Astrocyte (in vitro differentiated cells and primary cell): ENCODE results near the gene SCN2B. TPM values are rescaled to one million over a fixed set of nuclear protein-coding genes. Genes with fewer than 3 reads are reported as not detected.

Experiments
- DNase-seq: peaks from one replicate; pipeline ENCODE4 v3.0.0-alpha.2; 2010; ENCODE audit warnings: low read depth
- FAIRE-seq: peaks from 2 replicates; lab custom pipeline; 2011; peaks lifted over from hg19 to GRCh38; lab: Jason Lieb, UNC
- H2AFZ ChIP-seq: 2 replicates; pipeline ENCODE4 v1.6.0; 2012; ENCODE audit warnings: low read depth, low read length, inconsistent platforms
- H3K27ac ChIP-seq: 2 replicates; pipeline ENCODE4 v1.5.1; 2011; ENCODE audit warnings: low read depth, low read length, inconsistent platforms
- H3K27me3 ChIP-seq: 2 replicates; pipeline ENCODE4 v1.6.0; 2011; ENCODE audit warnings: low read length, inconsistent platforms; ENCODE audit not compliant: insufficient read depth
- H3K36me3 ChIP-seq: 2 replicates; pipeline ENCODE4 v1.5.1; 2011; ENCODE audit warnings: low read length, inconsistent platforms; ENCODE audit not compliant: insufficient read depth
- H3K4me1 ChIP-seq: 2 replicates; pipeline ENCODE4 v1.5.1; 2011; ENCODE audit warnings: low read length, inconsistent platforms; ENCODE audit not compliant: insufficient read depth
- H3K4me2 ChIP-seq: 2 replicates; pipeline ENCODE4 v1.6.0; 2012; ENCODE audit warnings: low read length, inconsistent platforms
- H3K4me3 ChIP-seq: 2 replicates; pipeline ENCODE4 v1.5.1; 2011; ENCODE audit warnings: low read depth, mild to moderate bottlenecking, low read length, inconsistent platforms; ENCODE audit not compliant: insufficient read depth
- H3K79me2 ChIP-seq: 2 replicates; pipeline ENCODE4 v1.6.0; 2012; ENCODE audit warnings: mild to moderate bottlenecking, low read length, inconsistent platforms; ENCODE audit not compliant: insufficient read depth
- H3K9ac ChIP-seq: 2 replicates; pipeline ENCODE4 v1.6.0; 2012; ENCODE audit warnings: mild to moderate bottlenecking, low read length, inconsistent platforms
- H3K9me3 ChIP-seq: 2 replicates; pipeline ENCODE4 v1.5.1; 2012; ENCODE audit warnings: low read depth, mild to moderate bottlenecking, low read length, inconsistent platforms; ENCODE audit not compliant: insufficient read depth
- H4K20me1 ChIP-seq: 2 replicates; pipeline ENCODE4 v1.6.0; 2012; ENCODE audit warnings: low read length, inconsistent platforms; ENCODE audit not compliant: insufficient read depth
- H3K27ac Mint-ChIP-seq: one replicate; pipeline ENCODE4 v1.8.0; 2021; ENCODE audit warnings: mild to moderate bottlenecking, mixed read lengths; ENCODE audit not compliant: unreplicated experiment
- H3K27me3 Mint-ChIP-seq: one replicate; pipeline ENCODE4 v1.8.0; 2021; ENCODE audit warnings: low read depth, mixed read lengths; ENCODE audit not compliant: unreplicated experiment
- H3K36me3 Mint-ChIP-seq: one replicate; pipeline ENCODE4 v1.8.0; 2021; ENCODE audit warnings: low read depth, mixed read lengths; ENCODE audit not compliant: unreplicated experiment
- H3K4me1 Mint-ChIP-seq: one replicate; pipeline ENCODE4 v1.8.0; 2021; ENCODE audit warnings: low read depth, mixed read lengths; ENCODE audit not compliant: unreplicated experiment
- H3K4me3 Mint-ChIP-seq: one replicate; pipeline ENCODE4 v1.8.0; 2021; ENCODE audit warnings: mild to moderate bottlenecking, moderate library complexity, mixed read lengths; ENCODE audit not compliant: unreplicated experiment
- H3K9me3 Mint-ChIP-seq: one replicate; pipeline ENCODE4 v1.8.0; 2021; ENCODE audit warnings: mild to moderate bottlenecking, mixed read lengths; ENCODE audit not compliant: unreplicated experiment
- CTCF ChIP-seq: IDR thresholded peaks from 2 replicates; pipeline ENCODE4 v1.5.1; 2011; ENCODE audit warnings: low read depth, mild to moderate bottlenecking, inconsistent platforms, low read length, moderate library complexity; ENCODE audit not compliant: insufficient read depth
- EZH2 ChIP-seq: IDR thresholded peaks from 2 replicates; pipeline ENCODE4 v1.6.1; 2012; ENCODE audit warnings: mild to moderate bottlenecking, low read length, inconsistent platforms; ENCODE audit not compliant: insufficient read depth
- total RNA-seq: library from RNA; stranded (reverse); gene quantifications from 2 replicates; pipeline ENCODE4 v1.2.1, GENCODE V29; 2021

SCN2B gene
- total RNA-seq, 1 donor from 2014 or later = 0.18 TPM

- Mint-ChIP-seq H3K27ac (no peak overlapping the region), H3K4me3 (no peak overlapping the region), H3K4me1 (peaks cover 3% of the 10 kb centered on the region), H3K9me3 (peaks cover 2% of the 10 kb centered on the region), H3K27me3 (peaks cover 12% of the 10 kb centered on the region), H3K36me3 (no peaks in the 10 kb centered on the region)
- no peak overlapping the region for H2AFZ ChIP-seq
- H3K4me2 ChIP-seq = no peak overlapping the region
- no peak overlapping the region for H3K4me3 ChIP-seq
- H3K9ac ChIP-seq = no peak overlapping the region
- no peaks in the 10 kb centered on the region for H3K36me3 ChIP-seq
- DNase-seq = no peak
- TF ChIP-seq CTCF (no peak), EZH2 (no peak)
- peaks cover 24% of the 10 kb centered on the region for H3K27me3 ChIP-seq
- no peaks in the 10 kb centered on the region for H4K20me1 ChIP-seq
- H3K79me2 ChIP-seq = no peaks in the 10 kb centered on the region
- no peaks in the 10 kb centered on the region for H3K9me3 ChIP-seq
- no peak for FAIRE-seq
- H3K27ac ChIP-seq = no peak overlapping the region
- no peaks in the 10 kb centered on the region for H3K4me1 ChIP-seq
These were observed 30.6 kb upstream of the SCN2B start for GRCh38 chr11:118207079-118207478.

GRCh38 chr11:118206391-118207031 lies 30.1 kb upstream of the SCN2B start:
- no peaks in the 10 kb centered on the region for H3K4me1 ChIP-seq
- Mint-ChIP-seq H3K27me3 (peaks cover 9% of the 10 kb centered on the region), H3K4me3 (no peak overlapping the region), H3K27ac (no peak overlapping the region), H3K9me3 (peaks cover 2% of the 10 kb centered on the region), H3K4me1 (peaks cover 3% of the 10 kb centered on the region), H3K36me3 (no peaks in the 10 kb centered on the region)
- no peaks in the 10 kb centered on the region for H4K20me1 ChIP-seq
- H3K4me2 ChIP-seq = no peak overlapping the region
- no peaks in the 10 kb centered on the region for H3K36me3 ChIP-seq
- H3K9me3 ChIP-seq = no peaks in the 10 kb centered on the region
- H3K27me3 ChIP-seq = peaks cover 23% of the 10 kb centered on the region
- H3K4me3 ChIP-seq = no peak overlapping the region
- H3K9ac ChIP-seq = no peak overlapping the region
- no peak overlapping the region for H3K27ac ChIP-seq
- H2AFZ ChIP-seq = no peak overlapping the region
- no peaks in the 10 kb centered on the region for H3K79me2 ChIP-seq
- FAIRE-seq (no peak), DNase-seq (no peak)
- TF ChIP-seq CTCF = no peak
- no peak for TF ChIP-seq EZH2

- DNase-seq (no peak), FAIRE-seq (no peak)
- Histone ChIP-seq H3K4me2 (no peak overlapping the region), H3K36me3 (no peaks in the 10 kb centered on the region), H2AFZ (no peak overlapping the region), H4K20me1 (no peaks in the 10 kb centered on the region), H3K4me3 (no peak overlapping the region), H3K79me2 (no peaks in the 10 kb centered on the region), H3K9ac (no peak overlapping the region), H3K9me3 (no peaks in the 10 kb centered on the region), H3K4me1 (no peaks in the 10 kb centered on the region), H3K27me3 (peaks cover 27% of the 10 kb centered on the region), H3K27ac (no peak overlapping the region)
- no peaks in the 10 kb centered on the region for H3K36me3 Mint-ChIP-seq
- no peak for TF ChIP-seq EZH2
- TF ChIP-seq CTCF = no peak
- peaks cover 9% of the 10 kb centered on the region for H3K27me3 Mint-ChIP-seq
- no peak overlapping the region for H3K4me3 Mint-ChIP-seq
- peaks cover 2% of the 10 kb centered on the region for H3K9me3 Mint-ChIP-seq
- no peak overlapping the region for H3K27ac Mint-ChIP-seq
- H3K4me1 Mint-ChIP-seq = peaks cover 1% of the 10 kb centered on the region
These were observed 29.4 kb upstream of the SCN2B start for GRCh38 chr11:118205606-118206378.
